ENCODE data around the gene DUS2.

- TF ChIP-seq CTCF (tag by site-specific recombination; IDR thresholded peaks at IDR 0.05) (no peak), KLF17 (tag by site-specific recombination; IDR thresholded peaks at IDR 0.05) (no peak), MZF1 (tag by site-specific recombination; IDR thresholded peaks at IDR 0.05; ENCODE audit: borderline replicate concordance) (no peak), BCL6B (tag by site-specific recombination; IDR thresholded peaks at IDR 0.05) (no peak), TSHZ1 (tag by site-specific recombination; IDR thresholded peaks at IDR 0.05; ENCODE audit: borderline replicate concordance) (no peak), ZNF76 (tag by site-specific recombination; IDR thresholded peaks at IDR 0.05; ENCODE audit: borderline replicate concordance, low read depth) (no peak), ZNF777 (tag by site-specific recombination; IDR thresholded peaks at IDR 0.05; ENCODE audit: borderline replicate concordance) (no peak)
Measured at GRCh38 chr16:68037841-68038597, 14.9 kb downstream of the DUS2 start.
